Karpas-422 (cell line): Measurements from ENCODE around the gene FNBP1. TPM values are rescaled to one million over a fixed set of nuclear protein-coding genes. Genes with fewer than 3 reads are reported as not detected.
"Not testable (repeated sequence)": the region's sequence is repeated elsewhere in the genome, so short reads cannot be mapped to it uniquely, and the experiment has no call there.

Experiments used
- DNase-seq: peaks from one replicate; pipeline ENCODE4 v3.0.0-alpha.2; 2015
- H2AFZ ChIP-seq: fragments of 200-600 bp; sonication (generic); 2 replicates; pipeline ENCODE4 v1.6.1; 2014; ENCODE audit warnings: antibody characterized with exemption, low read length, mixed read lengths
- H3K27ac ChIP-seq: fragments of 200-600 bp; sonication (generic); 2 replicates; pipeline ENCODE4 v1.5.1; 2014; ENCODE audit warnings: mild to moderate bottlenecking, low read length, moderate library complexity
- H3K27me3 ChIP-seq: fragments of 200-600 bp; sonication (generic); 2 replicates; pipeline ENCODE4 v1.6.1; 2014; ENCODE audit warnings: low read length, mixed read lengths
- H3K36me3 ChIP-seq: fragments of 200-600 bp; sonication (generic); 2 replicates; pipeline ENCODE4 v1.6.1; 2014; ENCODE audit warnings: low read length, mixed read lengths; ENCODE audit not compliant: insufficient read depth
- H3K4me1 ChIP-seq: fragments of 200-600 bp; sonication (generic); 2 replicates; pipeline ENCODE4 v1.6.1; 2014; ENCODE audit warnings: mild to moderate bottlenecking, low read length, mixed read lengths
- H3K4me2 ChIP-seq: fragments of 200-600 bp; sonication (generic); 2 replicates; pipeline ENCODE4 v1.6.1; 2014; ENCODE audit warnings: low read length, low read depth, mild to moderate bottlenecking; ENCODE audit not compliant: poor library complexity, severe bottlenecking
- H3K4me3 ChIP-seq: fragments of 200-600 bp; sonication (generic); 2 replicates; pipeline ENCODE4 v1.5.1; 2014; ENCODE audit warnings: mild to moderate bottlenecking, antibody characterized with exemption, low read length, mixed read lengths
- H3K79me2 ChIP-seq: fragments of 200-600 bp; sonication (generic); 2 replicates; pipeline ENCODE4 v1.6.1; 2014; ENCODE audit warnings: mild to moderate bottlenecking, low read length, mixed read lengths
- H3K9ac ChIP-seq: fragments of 200-600 bp; sonication (generic); 2 replicates; pipeline ENCODE4 v1.6.0; 2014; ENCODE audit warnings: low read length
- H3K9me2 ChIP-seq: fragments of 200-600 bp; sonication (generic), shearing (Covaris generic); replicated peaks from 2 replicates; pipeline ENCODE4 v1.6.0; 2014; ENCODE audit warnings: mild to moderate bottlenecking, low read length, moderate library complexity; ENCODE audit not compliant: insufficient read depth
- H3K9me3 ChIP-seq: fragments of 300-700, 200-600 bp; sonication (generic); 2 replicates; pipeline ENCODE4 v1.6.1; 2014; ENCODE audit warnings: low read length, mixed read lengths
- H4K20me1 ChIP-seq: fragments of 200-600 bp; sonication (generic); 2 replicates; pipeline ENCODE4 v1.6.1; 2014; ENCODE audit warnings: mild to moderate bottlenecking, antibody characterized with exemption, low read length, low read depth; ENCODE audit not compliant: insufficient read depth
- total RNA-seq: library from RNA; depleted of rRNA; stranded (reverse); fragments of >200 nt; shearing (Covaris generic); gene quantifications from 2 replicates; pipeline ENCODE4 v1.2.3, GENCODE V29; 2014; ENCODE audit warnings: low replicate concordance

The FNBP1 gene
- total RNA-seq, 1 experiment from 2014 or later: 205 TPM

- Histone ChIP-seq H3K79me2 (peaks cover 11% of the 10 kb centered on the region; the same call in 1 of the 2 replicates), H3K4me3 (no peak overlapping the region), H3K9me2 (no peaks in the 10 kb centered on the region), H3K9ac (no peak overlapping the region), H3K27ac (peak overlapping the region; percentile 40; the same call in 1 of the 2 replicates), H3K36me3 (peaks cover 37% of the 10 kb centered on the region), H3K4me2 (no peak overlapping the region), H3K4me1 (peaks cover 46% of the 10 kb centered on the region), H4K20me1 (no peaks in the 10 kb centered on the region), H2AFZ (no peak overlapping the region), H3K27me3 (no peaks in the 10 kb centered on the region), H3K9me3 (no peaks in the 10 kb centered on the region)
- DNase-seq: no peak
Measured at GRCh38 chr9:129895376-129896268, 147.4 kb downstream of the FNBP1 start.

GRCh38 chr9:129894120-129894823 lies 148.7 kb downstream of the FNBP1 start:
- Histone ChIP-seq H2AFZ (no peak overlapping the region), H3K79me2 (peaks cover 11% of the 10 kb centered on the region; the same call in 1 of the 2 replicates), H3K9me2 (no peaks in the 10 kb centered on the region), H3K9me3 (no peaks in the 10 kb centered on the region), H3K27me3 (no peaks in the 10 kb centered on the region), H3K4me1 (peaks cover 53% of the 10 kb centered on the region), H3K9ac (no peak overlapping the region), H3K4me3 (no peak overlapping the region), H4K20me1 (no peaks in the 10 kb centered on the region), H3K27ac (peak overlapping the region; percentile 71), H3K4me2 (no peak overlapping the region), H3K36me3 (peaks cover 37% of the 10 kb centered on the region)
- peak; percentile 68 for DNase-seq

DNA sequence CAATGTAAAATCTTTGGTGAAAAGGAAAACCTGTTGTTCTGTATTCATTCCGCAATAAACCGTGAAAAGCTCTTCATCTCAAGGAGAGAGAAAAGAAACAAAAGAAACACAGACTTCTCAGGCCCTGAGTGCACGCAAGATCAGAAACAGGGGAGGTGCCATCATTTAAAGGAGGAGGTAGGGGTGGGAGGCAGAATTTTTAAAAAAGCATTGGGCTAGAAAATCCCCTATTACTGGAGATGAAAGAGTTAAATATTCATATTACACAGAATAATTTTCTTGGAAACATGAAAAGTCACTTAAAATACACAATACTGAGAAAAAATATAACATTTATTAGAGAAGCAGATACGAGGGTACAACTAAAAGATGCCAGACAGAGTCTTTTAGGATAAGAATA lies 151.4 kb downstream of the FNBP1 start:
- no peak overlapping the region for H2AFZ ChIP-seq
- H3K4me2 ChIP-seq: no peak overlapping the region
- H3K9me2 ChIP-seq: no peaks in the 10 kb centered on the region
- peaks cover 13% of the 10 kb centered on the region; the same call in 1 of the 2 replicates for H3K79me2 ChIP-seq
- no peaks in the 10 kb centered on the region for H4K20me1 ChIP-seq
- DNase-seq: no peak
- H3K27me3 ChIP-seq: no peaks in the 10 kb centered on the region
- peak overlapping the region; percentile 80 for H3K27ac ChIP-seq
- H3K4me3 ChIP-seq: no peak overlapping the region
- H3K4me1 ChIP-seq: peaks cover 80% of the 10 kb centered on the region
- H3K9me3 ChIP-seq: no peaks in the 10 kb centered on the region
- peaks cover 28% of the 10 kb centered on the region for H3K36me3 ChIP-seq
- H3K9ac ChIP-seq: no peak overlapping the region

- H3K9me2 ChIP-seq, H3K4me3 ChIP-seq, H3K9me3 ChIP-seq, DNase-seq, H4K20me1 ChIP-seq, H3K4me2 ChIP-seq, H3K9ac ChIP-seq, H3K27me3 ChIP-seq, H2AFZ ChIP-seq: not testable (repeated sequence)
- Histone ChIP-seq H3K27ac (peak overlapping the region; percentile 80), H3K4me1 (peaks cover 85% of the 10 kb centered on the region), H3K79me2 (peaks cover 16% of the 10 kb centered on the region; the same call in 1 of the 2 replicates), H3K36me3 (peaks cover 23% of the 10 kb centered on the region)
Measured at GRCh38 chr9:129890718-129891299, 152.2 kb downstream of the FNBP1 start.

- H3K4me2 ChIP-seq: no peak overlapping the region
Measured at GRCh38 chr9:129889941-129890717, 152.9 kb downstream of the FNBP1 start.

DNA sequence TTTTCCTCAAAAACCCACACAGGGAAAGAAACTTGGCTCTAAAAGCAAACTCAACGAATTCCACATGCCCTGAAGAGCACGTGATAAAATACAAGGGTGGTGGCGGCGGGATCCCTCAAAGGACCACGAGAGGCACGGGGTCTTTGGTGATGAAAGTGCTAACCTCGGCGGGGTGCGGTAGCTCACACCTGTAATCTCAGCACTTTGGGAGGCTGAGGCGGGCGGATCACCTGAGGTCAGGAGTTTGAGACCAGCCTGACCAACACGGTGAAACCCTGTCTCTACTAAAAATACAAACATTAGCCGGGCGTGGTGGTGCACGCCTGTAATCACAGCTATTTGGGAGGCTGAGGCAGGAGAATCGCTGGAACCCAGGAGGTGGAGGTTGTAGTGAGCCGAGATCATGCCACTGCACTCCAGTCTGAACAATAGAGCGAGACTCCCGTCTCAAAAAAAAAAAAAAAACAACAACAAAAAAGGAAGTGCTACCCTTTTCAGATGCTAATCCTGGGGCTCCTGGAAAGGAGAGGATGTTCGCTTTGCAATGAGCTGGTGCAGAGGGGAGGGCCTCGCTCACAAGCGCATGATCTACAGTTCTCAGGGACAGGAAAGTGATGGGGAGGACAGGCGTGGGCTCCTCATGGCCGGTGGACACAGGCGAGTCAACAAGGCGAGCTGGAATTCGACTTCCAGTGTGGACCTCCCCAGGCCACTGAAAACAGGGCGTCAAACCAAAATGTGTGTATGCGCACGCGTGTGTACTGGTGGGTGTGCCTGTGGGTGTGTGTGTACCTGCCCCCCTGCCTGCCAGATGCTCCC lies 153.7 kb downstream of the FNBP1 start:
- peaks cover 11% of the 10 kb centered on the region; the same call in 1 of the 2 replicates for H3K79me2 ChIP-seq
- H3K9me3 ChIP-seq: no peaks in the 10 kb centered on the region
- H3K27ac ChIP-seq: peak overlapping the region; percentile 93
- no peaks in the 10 kb centered on the region for H4K20me1 ChIP-seq
- H3K4me3 ChIP-seq: peak overlapping the region; percentile 56
- peak overlapping the region; percentile 60 for H3K9ac ChIP-seq
- peak overlapping the region; percentile 73 for H3K4me2 ChIP-seq
- no peak for DNase-seq
- H3K9me2 ChIP-seq: no peaks in the 10 kb centered on the region
- H3K27me3 ChIP-seq: no peaks in the 10 kb centered on the region
- peaks cover 85% of the 10 kb centered on the region for H3K4me1 ChIP-seq
- peaks cover 13% of the 10 kb centered on the region for H3K36me3 ChIP-seq
- H2AFZ ChIP-seq: no peak overlapping the region

More at GRCh38 chr9:129889941-129890717, 152.9 kb downstream of the FNBP1 start:
- no peak overlapping the region for H3K9ac ChIP-seq
- H3K79me2 ChIP-seq: peaks cover 15% of the 10 kb centered on the region; the same call in 1 of the 2 replicates
- no peak overlapping the region for H3K4me3 ChIP-seq
- H3K27ac ChIP-seq: peak overlapping the region; percentile 93
- no peaks in the 10 kb centered on the region for H3K27me3 ChIP-seq
- no peaks in the 10 kb centered on the region for H3K9me3 ChIP-seq
- H3K9me2 ChIP-seq: no peaks in the 10 kb centered on the region
- H3K4me1 ChIP-seq: peaks cover 85% of the 10 kb centered on the region
- H2AFZ ChIP-seq: no peak overlapping the region
- no peak for DNase-seq
- peaks cover 16% of the 10 kb centered on the region for H3K36me3 ChIP-seq
- H4K20me1 ChIP-seq: no peaks in the 10 kb centered on the region
